Ascending aorta (tissue), 2 donors: ENCODE results near the gene NDUFAF8. TPM values are rescaled to one million over a fixed set of nuclear protein-coding genes. Genes with fewer than 3 reads are reported as not detected.
A peak's percentile ranks its signal among the peaks of the same experiment; 100 is the strongest.

Source experiments
- DNase-seq, 2 donors: peaks; one replicate each; pipeline ENCODE4 v3.0.0-alpha.2; 2019; ENCODE audit warnings: low spot score in 2 of 2
- H3K27ac ChIP-seq, 2 donors: fragments of 200-600 bp; sonication (generic); one replicate each; pipeline ENCODE4 v1.5.1; 2016 to 2017; ENCODE audit warnings: mild to moderate bottlenecking in 1 of 2
- H3K27me3 ChIP-seq: fragments of 200-600 bp; sonication (generic); one replicate; pipeline ENCODE4 v1.5.1; 2017
- H3K36me3 ChIP-seq, 2 donors: fragments of 200-600 bp; sonication (generic); one replicate each; pipeline ENCODE4 v1.5.1; 2016
- H3K4me1 ChIP-seq, 2 donors: fragments of 200-600 bp; sonication (generic); one replicate each; pipeline ENCODE4 v1.5.1; 2016 to 2017; ENCODE audit warnings: mild to moderate bottlenecking in 1 of 2
- H3K4me3 ChIP-seq, 2 donors: fragments of 200-600 bp; sonication (generic); one replicate each; pipeline ENCODE4 v1.5.1; 2016 to 2017; ENCODE audit warnings: mild to moderate bottlenecking in 1 of 2
- H3K9me3 ChIP-seq, 2 donors: fragments of 200-600 bp; sonication (generic); one replicate each; pipeline ENCODE4 v1.5.1; 2016
- CTCF ChIP-seq, 3 experiments: fragments of 200-600 bp in 2 of 3; fragments of 450-650 bp in 1 of 3; sonication (generic) in 2 of 3; IDR thresholded peaks; one replicate each; pipeline ENCODE4 v1.5.1; 2016 to 2019; ENCODE audit warnings: antibody characterized with exemption in 3 of 3, mild to moderate bottlenecking in 1 of 3, moderate library complexity in 1 of 3
- intact Hi-C: fragments of 100-400 bp; cut with DNase I; formaldehyde crosslinking; loops from one replicate; pipeline ENCODE4 v1.15.1; 2023
- total RNA-seq: library from RNA; depleted of rRNA; stranded (reverse); fragments of >200 nt; gene quantifications from one replicate; pipeline ENCODE4 v1.1.0, GENCODE V29; 2016

The NDUFAF8 gene
- total RNA-seq, 1 donor from 2014 or later = 6.5 TPM

GRCh38 chr17:81279278-81280275 lies 40.5 kb downstream of the NDUFAF8 start:
- H3K36me3 ChIP-seq = peaks cover 43 to 62% of the 10 kb centered on the region in 2 donors
- intact Hi-C loops = no loop called here
- no peaks in the 10 kb centered on the region for H3K27me3 ChIP-seq
- H3K9me3 ChIP-seq = no peaks in the 10 kb centered on the region
- no peak for DNase-seq
- H3K4me1 ChIP-seq = no peaks in the 10 kb centered on the region
- no peak overlapping the region for H3K27ac ChIP-seq
- H3K4me3 ChIP-seq = no peak overlapping the region
- no peak for TF ChIP-seq CTCF (IDR thresholded peaks at IDR 0.05)

- no peaks in the 10 kb centered on the region for H3K4me1 ChIP-seq
- TF ChIP-seq CTCF (IDR thresholded peaks at IDR 0.05) = no peak
- peaks cover 36 to 55% of the 10 kb centered on the region in 2 donors for H3K36me3 ChIP-seq
- H3K9me3 ChIP-seq = no peaks in the 10 kb centered on the region
- intact Hi-C loops = no loop called here
- no peak overlapping the region for H3K4me3 ChIP-seq
- no peak overlapping the region for H3K27ac ChIP-seq
- DNase-seq = no peak
- no peaks in the 10 kb centered on the region for H3K27me3 ChIP-seq
These were observed 41.5 kb downstream of the NDUFAF8 start for GRCh38 chr17:81280571-81280970.

- no peak for DNase-seq
- H3K27ac ChIP-seq = no peak overlapping the region
- intact Hi-C loops = no loop called here
- H3K4me1 ChIP-seq = peaks cover 0 to 6% of the 10 kb centered on the region in 2 donors
- TF ChIP-seq CTCF (IDR thresholded peaks at IDR 0.05) = no peak
- peaks cover 22 to 45% of the 10 kb centered on the region in 2 donors for H3K36me3 ChIP-seq
- H3K9me3 ChIP-seq = no peaks in the 10 kb centered on the region
- H3K27me3 ChIP-seq = no peaks in the 10 kb centered on the region
- no peak overlapping the region for H3K4me3 ChIP-seq
These were observed 43.0 kb downstream of the NDUFAF8 start for GRCh38 chr17:81282141-81282540.

- TF ChIP-seq CTCF (IDR thresholded peaks at IDR 0.05) = no peak
- no peaks in the 10 kb centered on the region for H3K9me3 ChIP-seq
- H3K27me3 ChIP-seq = no peaks in the 10 kb centered on the region
- peaks cover 26 to 51% of the 10 kb centered on the region in 2 donors for H3K36me3 ChIP-seq
- DNase-seq = no peak
- intact Hi-C loops = no loop called here
- H3K4me1 ChIP-seq = peaks cover 0 to 6% of the 10 kb centered on the region in 2 donors
- no peak overlapping the region for H3K4me3 ChIP-seq
- no peak overlapping the region for H3K27ac ChIP-seq
These were observed 43.8 kb downstream of the NDUFAF8 start for GRCh38 chr17:81282876-81283275.

GRCh38 chr17:81285179-81285878 lies 46.2 kb downstream of the NDUFAF8 start:
- intact Hi-C loops = no loop called here
- TF ChIP-seq CTCF (IDR thresholded peaks at IDR 0.05) = no peak
- peak; percentile 51 to 85 for DNase-seq
- peak overlapping the region in 1 of 2 donors; percentile 45 for H3K4me3 ChIP-seq
- no peaks in the 10 kb centered on the region for H3K9me3 ChIP-seq
- H3K27ac ChIP-seq = peak overlapping the region; percentile 64 to 67
- H3K36me3 ChIP-seq = peaks cover 29 to 47% of the 10 kb centered on the region in 2 donors
- no peaks in the 10 kb centered on the region for H3K27me3 ChIP-seq
- peaks cover 0 to 6% of the 10 kb centered on the region in 2 donors for H3K4me1 ChIP-seq
